ENCODE data around the gene SPECC1L.
"Not testable (repeated sequence)": the region's sequence is repeated elsewhere in the genome, so short reads cannot be mapped to it uniquely, and the experiment has no call there.

Gene SPECC1L

GRCh38 chr22:24291515-24292201, 21.0 kb downstream of the SPECC1L start:
- no peak overlapping the region for H3K4me3 ChIP-seq (ENCODE audit: control insufficient read depth, low read depth, low read length)
- TF ChIP-seq, protein P1, sequence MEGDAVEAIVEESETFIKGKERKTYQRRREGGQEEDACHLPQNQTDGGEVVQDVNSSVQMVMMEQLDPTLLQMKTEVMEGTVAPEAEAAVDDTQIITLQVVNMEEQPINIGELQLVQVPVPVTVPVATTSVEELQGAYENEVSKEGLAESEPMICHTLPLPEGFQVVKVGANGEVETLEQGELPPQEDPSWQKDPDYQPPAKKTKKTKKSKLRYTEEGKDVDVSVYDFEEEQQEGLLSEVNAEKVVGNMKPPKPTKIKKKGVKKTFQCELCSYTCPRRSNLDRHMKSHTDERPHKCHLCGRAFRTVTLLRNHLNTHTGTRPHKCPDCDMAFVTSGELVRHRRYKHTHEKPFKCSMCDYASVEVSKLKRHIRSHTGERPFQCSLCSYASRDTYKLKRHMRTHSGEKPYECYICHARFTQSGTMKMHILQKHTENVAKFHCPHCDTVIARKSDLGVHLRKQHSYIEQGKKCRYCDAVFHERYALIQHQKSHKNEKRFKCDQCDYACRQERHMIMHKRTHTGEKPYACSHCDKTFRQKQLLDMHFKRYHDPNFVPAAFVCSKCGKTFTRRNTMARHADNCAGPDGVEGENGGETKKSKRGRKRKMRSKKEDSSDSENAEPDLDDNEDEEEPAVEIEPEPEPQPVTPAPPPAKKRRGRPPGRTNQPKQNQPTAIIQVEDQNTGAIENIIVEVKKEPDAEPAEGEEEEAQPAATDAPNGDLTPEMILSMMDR (conservative IDR thresholded peaks at IDR 0.05; ENCODE audit: control insufficient read depth, insufficient read depth, low read depth, low read length): no peak
- no peak for DNase-seq (ENCODE audit: low read depth)

DNA sequence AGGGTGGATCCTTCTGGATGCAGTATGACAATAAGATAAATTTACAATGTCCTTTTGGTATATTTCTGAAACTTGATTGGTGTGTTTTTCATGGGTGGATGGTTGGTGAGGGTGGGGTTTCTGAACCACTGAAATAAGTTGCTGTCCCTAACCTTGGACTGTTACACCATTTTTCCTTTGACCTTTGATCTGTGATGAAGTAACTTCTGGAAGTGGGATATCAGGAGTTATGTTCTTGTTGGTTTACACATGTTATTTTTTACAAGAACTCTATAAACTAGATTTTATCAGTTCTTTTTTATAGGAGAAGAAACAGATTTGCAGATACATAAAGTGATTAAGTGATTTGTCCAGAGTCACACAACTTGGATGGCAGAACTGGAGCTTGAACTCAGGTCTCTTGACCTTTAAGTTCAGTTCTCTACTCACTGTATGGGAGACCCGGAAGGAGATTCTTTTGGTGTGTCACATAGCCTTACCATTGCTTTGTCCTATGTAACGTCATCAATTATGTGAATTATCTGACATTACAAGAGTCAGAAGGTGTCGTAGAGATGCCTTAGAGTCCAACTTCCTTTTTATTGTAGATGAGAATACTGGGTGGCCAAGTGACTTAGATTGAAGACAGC, 21.7 kb downstream of the SPECC1L start:
- DNase-seq (ENCODE audit: low read depth); H3K4me3 ChIP-seq (ENCODE audit: control insufficient read depth, low read depth, low read length): not testable (repeated sequence)

DNA sequence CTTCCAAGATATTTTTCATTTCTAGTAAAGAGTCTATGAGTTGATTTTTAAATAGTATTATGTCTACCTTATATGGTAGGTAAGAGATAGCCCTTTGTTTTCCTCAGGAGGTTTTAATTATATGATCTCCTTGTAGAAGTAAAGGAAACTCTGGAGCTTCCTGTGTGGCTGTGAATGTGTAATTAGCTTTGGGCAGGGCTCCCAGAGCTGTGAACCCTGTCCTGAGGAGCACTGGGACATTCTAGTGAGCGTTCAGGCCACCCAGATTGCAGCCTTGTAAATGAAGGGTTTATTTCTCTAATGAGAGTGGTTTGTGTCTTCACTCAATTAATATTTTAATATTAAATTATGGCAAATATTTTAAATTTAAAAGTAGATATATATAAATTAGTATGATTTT, 24.3 kb downstream of the SPECC1L start:
- not testable (repeated sequence) for H3K4me3 ChIP-seq (ENCODE audit: control insufficient read depth, low read depth, low read length); DNase-seq (ENCODE audit: low read depth)

- DNase-seq (ENCODE audit: low read depth); H3K4me3 ChIP-seq (ENCODE audit: control insufficient read depth, low read depth, low read length): not testable (repeated sequence)
Observed at GRCh38 chr22:24298497-24299155, 28.0 kb downstream of the SPECC1L start.

DNA sequence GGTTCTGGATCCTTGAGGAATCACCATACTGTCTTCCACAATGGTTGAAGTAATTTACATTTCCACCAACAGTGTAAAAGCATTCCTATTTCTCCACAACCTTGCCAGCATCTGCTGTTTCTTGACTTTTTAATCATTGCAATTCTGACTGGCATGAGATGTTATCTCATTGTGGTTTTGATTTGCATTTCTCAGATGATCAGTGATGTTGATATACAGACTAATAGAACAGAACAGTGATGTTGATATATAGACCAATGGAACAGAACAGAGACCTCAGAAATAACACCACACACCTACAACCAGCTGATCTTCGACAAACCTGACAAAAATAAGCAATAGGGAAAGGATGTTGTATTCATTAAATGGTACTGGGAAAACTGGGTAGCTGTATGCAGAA, 29.9 kb downstream of the SPECC1L start:
- H3K4me3 ChIP-seq (ENCODE audit: control insufficient read depth, low read depth, low read length); DNase-seq (ENCODE audit: low read depth): not testable (repeated sequence)

DNA sequence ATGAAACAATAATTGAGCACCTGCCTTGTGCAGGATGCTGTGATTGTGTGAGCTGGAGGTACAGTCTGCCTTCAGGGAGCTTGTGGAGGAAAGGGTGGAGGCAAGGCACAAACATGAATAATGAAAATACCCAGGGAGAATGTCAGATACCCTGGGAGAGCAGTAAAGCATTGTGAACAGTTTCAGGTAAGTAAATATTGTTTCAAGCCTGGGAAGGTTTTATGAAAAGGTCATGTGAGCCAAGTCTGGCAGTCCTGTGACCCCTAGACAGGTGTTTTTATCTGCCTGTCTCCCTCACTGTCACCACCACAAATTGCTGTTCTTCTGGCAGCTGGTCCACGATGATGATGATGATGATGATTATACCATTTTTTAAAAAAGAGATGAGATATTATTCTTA, 32.0 kb downstream of the SPECC1L start:
- TF ChIP-seq, protein P1 (conservative IDR thresholded peaks at IDR 0.05; ENCODE audit: control insufficient read depth, insufficient read depth, low read depth, low read length): no peak

GRCh38 chr22:24303007-24303406, 32.4 kb downstream of the SPECC1L start:
- TF ChIP-seq, protein P1 (conservative IDR thresholded peaks at IDR 0.05; ENCODE audit: control insufficient read depth, insufficient read depth, low read depth, low read length): no peak
- DNase-seq (ENCODE audit: low read depth): no peak
- no peak overlapping the region for H3K4me3 ChIP-seq (ENCODE audit: control insufficient read depth, low read depth, low read length)

More for the DNA sequence above, 32.0 kb downstream of the SPECC1L start:
- DNase-seq (ENCODE audit: low read depth): no peak
- H3K4me3 ChIP-seq (ENCODE audit: control insufficient read depth, low read depth, low read length): no peak overlapping the region

- TF ChIP-seq, protein P1 (conservative IDR thresholded peaks at IDR 0.05; ENCODE audit: control insufficient read depth, insufficient read depth, low read depth, low read length): no peak
- no peak overlapping the region for H3K4me3 ChIP-seq (ENCODE audit: control insufficient read depth, low read depth, low read length)
- no peak for DNase-seq (ENCODE audit: low read depth)
Observed at GRCh38 chr22:24304062-24304675, 33.5 kb downstream of the SPECC1L start.

Measured in fibroblast of mammary gland (primary cell).